Stimulated activated CD8-positive, alpha-beta memory T cell treated with anti-CD3 and anti-CD28 coated beads, Interleukin-4, amount 100 ng/mL, for 24 hours (primary cell): ENCODE results near the gene ACACB.

Source experiments
- DNase-seq: peaks from one replicate; pipeline ENCODE4 v3.0.0-alpha.2; 2020; ENCODE audit warnings: low read depth

Gene ACACB

GRCh38 chr12:109279525-109279924, 163.1 kb downstream of the ACACB start:
- DNase-seq = no peak

DNA sequence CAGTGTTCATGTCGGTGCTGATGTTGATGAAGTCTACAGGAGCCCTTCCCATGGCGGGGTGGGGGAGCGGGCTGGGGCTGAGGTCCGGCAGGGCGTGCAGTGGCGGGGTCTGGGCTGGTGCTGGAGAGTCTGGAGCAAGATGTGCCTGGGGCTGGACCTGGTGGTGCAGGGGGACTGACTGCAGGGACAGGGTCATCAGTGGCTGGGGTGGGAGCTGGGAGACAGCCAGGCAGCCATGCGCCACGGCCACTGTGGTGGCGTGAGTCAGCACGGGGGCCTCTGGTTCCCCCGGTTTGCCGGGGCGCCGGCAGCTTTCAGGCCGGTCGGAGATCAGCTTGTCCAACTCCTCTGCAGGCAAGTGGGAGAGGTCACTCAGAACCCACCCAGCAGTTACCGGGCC, 165.1 kb downstream of the ACACB start:
- DNase-seq = no peak

- DNase-seq = no peak
Observed at GRCh38 chr12:109284392-109284791, 168.0 kb downstream of the ACACB start.

DNA sequence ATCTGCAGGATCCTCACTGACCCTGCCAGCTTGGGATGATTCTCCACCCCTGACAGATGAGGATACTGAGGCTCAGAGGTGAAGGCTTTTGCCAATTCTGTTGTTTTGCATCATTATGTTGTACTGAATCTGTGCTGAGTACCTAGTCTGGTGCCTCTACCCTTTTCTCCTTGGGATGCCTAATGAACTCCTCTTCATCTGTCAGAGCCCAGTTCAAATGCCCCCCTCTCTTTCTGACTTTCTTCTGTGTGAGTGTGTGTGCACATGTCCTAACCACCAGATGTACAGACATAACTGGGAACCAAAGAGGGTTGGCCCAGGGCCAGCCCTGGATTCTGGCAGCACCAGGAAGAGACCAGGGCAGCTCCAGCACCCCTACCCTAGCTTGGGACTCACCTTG, 169.9 kb downstream of the ACACB start:
- DNase-seq = no peak

- no peak for DNase-seq
Observed at GRCh38 chr12:109286652-109287051, 170.3 kb downstream of the ACACB start.

DNA sequence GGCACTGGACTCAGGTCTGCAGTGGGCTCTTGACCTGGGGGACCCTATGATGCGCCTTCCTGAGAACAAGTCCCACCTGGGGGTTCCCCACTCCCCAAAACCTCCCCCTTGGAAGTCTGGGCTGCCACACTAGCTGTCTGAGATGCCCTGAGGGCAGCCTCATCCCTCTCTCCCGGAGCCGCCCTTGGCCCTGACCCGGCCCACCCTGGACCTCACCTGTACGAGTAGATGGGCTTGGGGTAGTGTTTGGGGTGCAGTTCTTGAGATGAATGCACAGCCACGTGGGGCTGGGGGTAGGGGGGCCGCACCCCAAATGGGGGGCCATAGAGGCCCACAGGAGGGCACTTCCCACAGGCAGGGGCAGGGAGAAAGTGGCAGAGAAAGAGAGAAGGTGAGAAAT, 170.8 kb downstream of the ACACB start:
- DNase-seq = no peak

DNA sequence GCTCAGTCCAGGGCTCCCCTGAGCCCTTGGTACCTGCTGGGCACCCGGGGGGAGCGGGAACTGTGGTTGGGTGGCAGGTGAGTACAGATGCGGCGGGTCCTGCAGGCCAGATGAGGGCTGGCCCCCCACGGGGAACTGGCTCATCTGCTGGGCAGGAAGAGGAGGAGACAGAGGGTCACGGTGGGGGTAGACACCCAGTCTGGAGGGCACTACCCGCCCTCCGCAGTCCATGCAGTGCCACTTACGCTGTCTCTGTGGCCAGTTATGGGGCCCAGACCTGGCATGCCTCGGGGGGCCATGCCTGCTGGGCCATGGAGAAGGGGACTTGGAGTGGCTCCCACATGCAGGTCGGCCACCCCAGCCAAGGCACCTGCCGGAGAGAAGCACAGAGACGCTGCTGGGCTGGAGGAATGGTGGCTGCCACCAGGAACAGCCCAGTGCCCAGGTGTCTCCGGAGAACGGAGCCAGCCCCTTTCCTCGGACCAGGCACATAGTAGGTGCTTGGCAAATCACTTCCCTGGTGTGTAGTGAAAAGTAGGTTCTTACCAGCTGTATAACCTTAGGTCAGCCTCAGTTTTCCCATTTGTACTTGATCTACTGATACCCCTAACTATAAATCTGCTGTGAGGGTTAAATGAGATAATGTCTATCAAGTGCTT, 171.6 kb downstream of the ACACB start:
- no peak for DNase-seq

- DNase-seq = no peak
Observed at GRCh38 chr12:109288571-109288970, 172.2 kb downstream of the ACACB start.

- no peak for DNase-seq
Observed at GRCh38 chr12:109289004-109289403, 172.6 kb downstream of the ACACB start.

DNA sequence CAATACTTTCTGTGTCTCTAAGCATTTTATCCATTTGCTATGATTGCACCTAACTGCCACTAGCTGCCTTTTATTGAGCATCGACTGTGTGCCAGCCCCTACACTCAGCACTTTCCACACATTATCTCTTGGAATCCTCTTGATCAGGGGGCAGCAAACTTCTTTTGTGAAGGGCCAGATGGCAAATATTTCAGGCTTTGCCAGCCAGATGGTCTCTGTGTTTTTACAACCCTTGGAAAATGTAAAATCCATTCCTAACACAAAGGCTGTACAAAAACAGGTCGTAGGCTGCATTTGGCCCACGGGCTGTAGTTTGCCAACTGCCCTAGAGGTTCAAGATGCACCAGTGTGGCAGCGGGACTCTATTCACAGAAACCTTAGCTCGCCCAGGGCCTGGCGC, 173.2 kb downstream of the ACACB start:
- no peak for DNase-seq

DNA sequence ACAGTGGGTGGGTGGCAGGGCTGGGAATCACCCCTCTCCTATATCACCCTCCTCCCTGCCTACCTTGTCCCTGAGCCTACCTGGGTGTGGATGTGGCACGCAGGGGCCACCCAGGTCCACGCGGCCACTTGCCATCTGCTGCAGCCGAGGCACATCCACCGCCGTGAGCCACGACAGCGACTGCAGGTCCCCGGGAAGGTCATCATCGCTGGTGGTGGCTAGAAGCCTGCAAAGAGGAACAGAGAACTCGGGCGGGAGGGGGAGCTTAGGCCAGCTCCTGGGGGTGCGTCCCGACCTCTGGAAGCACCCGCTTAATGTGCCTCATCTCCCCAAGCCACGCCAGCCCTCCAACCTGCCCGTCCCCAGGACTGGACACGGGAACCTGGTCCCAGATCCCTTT, 173.7 kb downstream of the ACACB start:
- DNase-seq = no peak

GRCh38 chr12:109291117-109291516, 174.7 kb downstream of the ACACB start:
- DNase-seq = no peak

DNA sequence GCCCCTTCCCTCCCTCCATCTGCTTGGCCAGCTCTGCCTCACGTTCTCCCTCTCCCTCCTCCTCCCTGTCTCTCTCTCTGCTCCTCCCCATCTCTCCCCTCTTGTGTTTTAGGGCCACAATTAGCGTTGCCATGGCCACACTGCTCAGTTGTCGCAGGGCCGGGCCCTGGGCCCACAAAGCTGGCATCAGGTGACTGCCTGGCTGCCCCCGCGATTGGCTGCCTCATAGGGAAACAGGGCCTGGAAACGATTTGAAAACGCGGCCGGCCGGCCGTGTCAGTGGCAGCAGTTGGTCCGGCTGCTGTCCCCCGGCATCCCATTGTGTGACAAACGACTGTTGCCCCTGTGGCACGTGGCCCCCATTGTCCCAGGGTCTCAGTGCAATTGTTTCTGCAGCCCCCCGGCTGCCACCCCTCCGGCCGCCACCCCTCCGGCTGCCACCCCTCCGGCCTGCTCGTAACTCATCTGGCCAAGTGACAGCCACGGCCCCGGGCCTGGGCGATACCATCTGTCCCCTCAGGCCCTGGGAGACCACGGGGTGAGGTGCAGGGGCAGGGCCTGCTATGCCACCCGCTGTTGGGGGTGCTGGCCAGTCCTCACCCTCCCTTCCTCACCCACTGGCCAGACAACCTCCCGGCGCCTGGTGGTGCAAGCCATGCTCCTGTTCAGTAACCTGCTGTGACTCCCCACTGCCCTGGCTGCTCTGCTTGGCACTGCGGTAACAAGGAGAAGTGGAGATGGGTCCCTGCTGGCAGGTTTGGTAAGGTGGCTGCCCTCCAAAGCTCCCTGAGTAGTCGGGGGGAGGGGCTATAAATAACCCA, 175.3 kb downstream of the ACACB start:
- no peak for DNase-seq

DNA sequence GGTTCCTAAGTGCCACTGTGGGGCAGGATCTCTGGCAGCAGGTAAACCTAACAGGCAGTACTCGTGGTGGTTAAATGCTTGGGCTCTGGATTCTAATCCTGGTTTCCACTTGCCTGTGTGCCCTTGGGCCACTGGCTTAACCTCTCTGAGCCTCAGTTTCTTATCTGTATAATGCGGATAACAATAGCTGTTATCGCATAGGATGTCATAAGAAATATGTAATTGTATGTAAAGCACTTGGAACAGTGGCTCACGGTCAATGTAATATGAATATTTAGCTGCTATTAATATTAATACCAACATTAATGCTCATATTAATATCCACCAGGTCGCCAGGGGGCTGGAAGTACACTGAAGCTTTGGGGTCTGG, 175.9 kb downstream of the ACACB start:
- DNase-seq = no peak

DNA sequence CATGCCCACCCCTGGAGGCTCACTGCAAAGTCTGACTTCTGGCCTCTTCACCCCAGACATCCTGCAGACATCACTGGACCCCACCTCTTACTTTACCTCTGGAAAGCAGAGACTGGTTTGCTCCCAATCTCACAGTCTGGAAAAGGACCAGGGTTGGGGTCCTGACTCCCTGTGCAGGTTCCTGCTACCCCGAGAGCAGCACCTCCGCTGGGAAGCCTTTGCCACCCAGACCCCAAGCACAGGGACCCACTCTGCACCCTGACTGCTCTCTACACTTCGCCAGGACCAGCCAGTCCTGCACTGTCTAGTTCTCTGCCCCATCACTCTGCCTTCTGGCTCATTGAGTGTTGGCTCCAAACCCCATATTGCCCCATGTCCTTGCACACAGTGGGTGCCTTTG, 176.7 kb downstream of the ACACB start:
- DNase-seq = no peak

- no peak for DNase-seq
Observed at GRCh38 chr12:109294286-109294796, 178.0 kb downstream of the ACACB start.

DNA sequence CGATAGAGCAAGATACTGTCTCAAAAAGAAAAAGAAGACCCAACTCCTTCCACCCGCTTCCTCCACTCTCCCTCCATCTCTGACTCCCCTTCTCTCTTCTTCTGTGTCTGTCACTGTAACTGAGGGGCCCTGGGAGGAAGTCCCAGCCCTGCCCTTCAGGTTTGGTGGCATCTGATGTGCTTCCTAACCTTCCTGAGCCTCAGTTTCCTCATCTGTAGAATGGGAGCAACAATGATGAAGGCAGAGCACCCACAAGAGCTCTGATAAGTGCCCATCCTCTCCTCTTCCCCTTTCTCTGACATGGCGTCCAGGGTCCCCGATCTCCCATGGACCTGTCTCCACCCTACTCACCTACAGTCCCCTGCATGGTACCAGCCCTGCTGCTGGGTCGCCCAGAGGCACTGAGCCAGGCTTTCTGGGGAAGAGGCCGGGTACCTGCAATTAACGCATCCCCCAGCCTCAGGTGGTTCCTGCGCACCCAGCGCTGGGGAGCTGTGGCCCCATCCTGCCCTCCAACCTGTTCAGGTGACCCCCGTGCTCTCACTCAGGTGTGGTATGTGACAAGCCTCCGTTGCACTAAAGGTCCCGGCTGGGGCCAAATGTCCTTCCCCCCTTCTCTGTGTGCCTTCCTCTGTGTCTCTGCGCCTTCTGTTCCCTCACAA, 179.5 kb downstream of the ACACB start:
- DNase-seq = no peak

GRCh38 chr12:109296431-109296830, 180.0 kb downstream of the ACACB start:
- no peak for DNase-seq

DNA sequence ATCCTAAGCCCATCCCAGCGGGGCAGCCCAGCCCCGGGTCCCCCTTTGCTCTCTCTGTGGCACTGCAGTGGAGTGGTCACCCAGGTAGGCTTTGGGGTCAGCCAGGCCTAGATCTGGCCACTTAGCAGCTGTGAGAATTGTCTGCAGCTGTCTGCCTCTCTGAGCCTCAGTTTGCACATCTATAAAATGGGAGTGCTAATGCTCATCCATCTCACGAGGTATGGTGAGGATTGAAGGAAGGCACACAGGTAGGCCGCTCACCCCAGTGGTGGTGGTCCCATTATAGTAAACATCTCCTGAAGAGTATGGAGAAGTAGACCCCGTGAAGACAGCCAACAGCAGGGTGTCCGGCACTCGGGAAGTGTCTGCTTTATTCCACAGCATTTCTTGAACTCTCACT, 183.5 kb downstream of the ACACB start:
- no peak for DNase-seq

GRCh38 chr12:109301643-109302168, 185.3 kb downstream of the ACACB start:
- no peak for DNase-seq

- no peak for DNase-seq
Observed at GRCh38 chr12:109302358-109302757, 186.0 kb downstream of the ACACB start.

- no peak for DNase-seq
Observed at GRCh38 chr12:109302770-109303169, 186.4 kb downstream of the ACACB start.

GRCh38 chr12:109304485-109304884, 188.1 kb downstream of the ACACB start:
- DNase-seq = no peak
